Measurements from ENCODE around the gene CFAP90.

CFAP90 gene

GRCh38 chr5:7884491-7885267, 33.7 kb upstream of the CFAP90 start:
- FAIRE-seq (no peak), DNase-seq (ENCODE audit: insufficient read length, low spot score) (no peak)
- TF ChIP-seq CTCF (IDR thresholded peaks at IDR 0.05; ENCODE audit: insufficient read depth, missing control alignments) = no peak

- DNase-seq (ENCODE audit: insufficient read length, low spot score) (no peak), FAIRE-seq (no peak)
- no peak for TF ChIP-seq CTCF (IDR thresholded peaks at IDR 0.05; ENCODE audit: insufficient read depth, missing control alignments)
Measured at GRCh38 chr5:7882926-7883325, 32.0 kb upstream of the CFAP90 start.

GRCh38 chr5:7881816-7882215, 30.9 kb upstream of the CFAP90 start:
- no peak for FAIRE-seq
- no peak for DNase-seq (ENCODE audit: insufficient read length, low spot score)

GRCh38 chr5:7881091-7881490, 30.2 kb upstream of the CFAP90 start:
- no peak for DNase-seq (ENCODE audit: insufficient read length, low spot score)
- FAIRE-seq = no peak
- no peak for TF ChIP-seq CTCF (IDR thresholded peaks at IDR 0.05; ENCODE audit: insufficient read depth, missing control alignments)

More at GRCh38 chr5:7881816-7882215, 30.9 kb upstream of the CFAP90 start:
- no peak for TF ChIP-seq CTCF (IDR thresholded peaks at IDR 0.05; ENCODE audit: insufficient read depth, missing control alignments)

- no peak for TF ChIP-seq CTCF (IDR thresholded peaks at IDR 0.05; ENCODE audit: insufficient read depth, missing control alignments)
- FAIRE-seq (no peak), DNase-seq (ENCODE audit: insufficient read length, low spot score) (no peak)
Measured at GRCh38 chr5:7878381-7878873, 27.5 kb upstream of the CFAP90 start.

- DNase-seq (ENCODE audit: insufficient read length, low spot score) (no peak), FAIRE-seq (no peak)
- no peak for TF ChIP-seq CTCF (IDR thresholded peaks at IDR 0.05; ENCODE audit: insufficient read depth, missing control alignments)
Measured at GRCh38 chr5:7877851-7878250, 26.9 kb upstream of the CFAP90 start.

GRCh38 chr5:7876867-7877266, 25.9 kb upstream of the CFAP90 start:
- no peak for FAIRE-seq
- DNase-seq (ENCODE audit: insufficient read length, low spot score) = no peak
- TF ChIP-seq CTCF (IDR thresholded peaks at IDR 0.05; ENCODE audit: insufficient read depth, missing control alignments) = no peak
